Mucosa of stomach (tissue), 1 donor: Measurements from ENCODE around the gene CASKIN1.
A peak's percentile ranks its signal among the peaks of the same experiment; 100 is the strongest.

Experiments
- H3K27me3 ChIP-seq: one replicate; pipeline ENCODE4 v1.7.0; 2013; ENCODE audit warnings: mild to moderate bottlenecking, low read length; ENCODE audit not compliant: control insufficient read depth, insufficient read depth
- H3K36me3 ChIP-seq: one replicate; pipeline ENCODE4 v1.7.0; 2013; ENCODE audit warnings: low read length; ENCODE audit not compliant: control insufficient read depth, insufficient read depth
- H3K4me1 ChIP-seq: one replicate; pipeline ENCODE4 v1.7.0; 2013; ENCODE audit warnings: mild to moderate bottlenecking, low read length; ENCODE audit not compliant: control insufficient read depth, insufficient read depth
- H3K4me3 ChIP-seq: one replicate; pipeline ENCODE4 v1.7.0; 2013; ENCODE audit warnings: low read length
- H3K9ac ChIP-seq: one replicate; pipeline ENCODE4 v1.7.0; 2013; ENCODE audit warnings: mild to moderate bottlenecking, low read length, moderate library complexity
- H3K9me3 ChIP-seq: one replicate; pipeline ENCODE4 v1.7.0; 2013; ENCODE audit warnings: mild to moderate bottlenecking, low read length, moderate library complexity; ENCODE audit not compliant: control insufficient read depth
- donor health status: Pancreatic carcinoma.

The CASKIN1 gene

DNA sequence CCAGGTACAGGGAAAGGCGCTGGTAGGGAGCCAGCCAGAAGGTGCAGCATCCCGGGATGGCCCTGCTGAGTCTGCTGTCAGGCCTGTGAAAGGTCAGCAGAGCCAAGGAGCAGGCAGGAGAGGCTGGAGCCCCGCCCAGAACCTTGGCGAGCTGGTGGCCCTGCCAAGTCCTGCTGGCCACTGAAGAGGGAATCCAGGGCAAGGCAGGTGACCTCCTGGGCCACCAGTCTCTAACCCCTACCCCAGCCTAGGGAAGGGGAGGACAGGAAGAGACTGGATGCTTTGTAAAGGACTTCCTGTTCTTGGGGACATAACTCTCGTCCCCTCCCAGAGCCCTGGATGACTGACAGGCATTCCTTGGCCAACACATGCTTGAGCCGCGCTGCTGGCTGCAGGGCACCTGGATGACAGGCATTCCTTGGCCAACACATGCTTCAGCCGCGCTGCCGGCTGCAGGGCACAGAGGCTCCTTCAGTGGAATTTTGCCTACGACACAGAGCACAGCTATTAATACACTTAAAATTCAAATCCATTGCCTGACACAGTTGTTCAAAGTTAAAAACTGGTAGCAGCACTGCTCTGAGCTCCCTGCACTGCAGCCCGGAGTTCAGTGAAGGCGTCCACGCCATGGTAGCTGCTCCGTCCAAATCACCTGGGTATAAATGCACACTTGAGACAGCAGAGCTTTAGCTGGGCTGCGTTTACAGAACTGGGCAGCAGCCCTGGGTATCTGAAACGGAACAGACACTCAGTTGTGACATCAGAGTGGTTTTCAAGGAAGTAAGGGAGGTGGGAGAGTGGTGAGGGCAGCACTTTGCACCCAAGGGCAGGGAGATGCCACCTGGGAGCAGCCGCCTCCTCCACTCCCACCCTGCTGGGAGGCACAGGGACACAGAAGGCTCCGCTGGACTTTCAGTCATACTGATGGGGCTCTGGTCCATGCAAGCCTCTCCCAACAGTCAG, 16.2 kb upstream of the CASKIN1 start:
- Histone ChIP-seq H3K4me1 (peaks cover 22% of the 10 kb centered on the region), H3K9me3 (no peaks in the 10 kb centered on the region), H3K9ac (peak overlapping the region; percentile 35), H3K36me3 (peaks cover 4% of the 10 kb centered on the region), H3K4me3 (no peak overlapping the region), H3K27me3 (no peaks in the 10 kb centered on the region)

DNA sequence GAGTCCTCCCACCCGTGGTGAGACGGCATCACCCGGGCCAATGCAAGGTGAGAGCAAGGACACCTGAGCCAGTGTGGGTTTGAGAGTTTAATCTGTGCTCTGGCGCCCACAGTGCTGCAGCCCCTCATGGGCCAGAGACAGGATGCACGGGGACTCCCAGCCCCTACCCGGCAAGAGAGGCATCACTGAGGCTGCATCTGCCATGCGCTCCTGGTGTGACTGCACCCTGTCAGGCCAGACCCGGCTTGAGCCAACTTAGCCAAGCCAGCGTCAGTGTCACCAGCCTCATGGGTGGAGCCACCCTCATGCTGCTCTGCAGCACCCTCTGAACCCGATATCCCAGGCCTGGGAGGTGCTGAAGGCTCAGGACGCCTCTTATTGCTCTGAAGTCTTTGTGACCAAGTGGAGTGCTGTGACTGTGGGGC, 15.5 kb upstream of the CASKIN1 start:
- H3K4me3 ChIP-seq, result no peak overlapping the region
- no peaks in the 10 kb centered on the region for H3K9me3 ChIP-seq
- no peak overlapping the region for H3K9ac ChIP-seq
- peaks cover 22% of the 10 kb centered on the region for H3K4me1 ChIP-seq
- H3K27me3 ChIP-seq, result no peaks in the 10 kb centered on the region
- H3K36me3 ChIP-seq, result peaks cover 4% of the 10 kb centered on the region

DNA sequence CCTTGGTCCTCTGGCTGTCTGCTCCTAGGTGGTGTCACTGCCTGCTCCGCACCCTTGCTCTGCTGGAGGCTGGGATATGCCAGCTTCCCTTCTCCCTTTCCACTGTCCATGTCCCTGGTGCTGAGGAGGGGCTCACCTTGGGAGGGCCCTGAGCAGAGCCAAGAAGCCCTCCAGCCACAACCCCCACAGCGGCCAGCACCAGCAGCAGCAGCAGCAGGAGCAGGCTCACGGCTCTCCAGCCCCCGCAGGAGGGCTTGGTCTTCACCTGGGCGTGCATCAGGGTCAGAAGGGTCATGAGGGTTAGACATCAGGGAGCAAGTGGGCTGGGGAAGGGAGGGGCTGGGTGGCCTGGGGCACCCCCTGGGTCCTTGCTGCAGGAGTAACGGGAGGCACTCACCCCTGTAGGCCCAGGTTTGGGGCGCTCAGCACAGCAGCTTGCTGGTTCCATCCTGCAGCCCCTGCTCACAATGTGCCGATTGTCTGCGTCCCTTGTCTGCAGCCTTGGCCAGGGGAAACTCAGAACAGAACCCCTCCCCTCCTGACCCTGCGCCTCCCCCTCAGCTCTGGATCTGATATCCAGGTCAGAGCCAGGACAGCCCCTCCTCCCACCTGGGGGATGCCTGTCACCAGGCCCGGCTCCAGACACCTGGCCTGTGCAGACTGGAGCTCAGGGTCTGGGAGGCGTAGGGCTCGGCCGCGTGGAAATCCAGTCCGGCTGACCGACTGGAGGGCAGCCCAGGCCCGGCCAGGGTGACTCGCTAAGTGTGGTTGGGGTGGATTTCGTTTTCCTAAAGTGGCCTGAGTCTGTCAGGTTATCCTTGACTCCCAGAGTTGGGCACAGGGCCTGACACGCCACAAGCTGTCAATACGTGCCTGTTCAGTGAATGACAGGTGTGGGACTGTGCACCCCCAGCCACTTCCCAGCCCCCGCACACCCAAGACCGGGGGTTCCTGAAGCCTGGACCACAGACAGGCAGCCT, 14.3 kb upstream of the CASKIN1 start, which contains the start of gene BRICD5:
Gene BRICD5, minus strand, starts transcription at position 478 of the 980 bp plus-strand sequence. Its CDS starts 30 bp downstream, at position 448.
- Histone ChIP-seq H3K36me3 (peaks cover 4% of the 10 kb centered on the region), H3K4me1 (peaks cover 29% of the 10 kb centered on the region), H3K27me3 (no peaks in the 10 kb centered on the region), H3K9ac (no peak within 1 kb of the TSS), H3K4me3 (no peak within 1 kb of the TSS), H3K9me3 (no peaks in the 10 kb centered on the region)

DNA sequence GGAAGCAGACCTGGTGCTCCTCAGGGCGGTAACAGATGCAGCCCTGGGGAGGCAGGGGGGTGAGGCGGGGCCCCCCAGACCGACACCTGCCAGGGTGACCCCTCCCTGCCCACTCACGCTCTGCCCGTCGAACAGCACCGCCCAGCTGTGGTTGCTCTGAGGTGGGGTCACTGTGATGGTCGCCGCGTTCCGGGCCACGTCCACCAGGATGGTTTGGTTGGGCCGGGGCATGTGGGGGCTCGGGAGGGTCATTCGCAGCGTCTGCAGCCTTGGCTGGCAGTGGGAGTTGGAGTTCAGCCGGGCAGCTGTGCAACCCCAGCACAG, 13.6 kb upstream of the CASKIN1 start:
- Histone ChIP-seq H3K4me1 (peaks cover 29% of the 10 kb centered on the region), H3K27me3 (no peaks in the 10 kb centered on the region), H3K36me3 (peaks cover 4% of the 10 kb centered on the region), H3K9ac (no peak overlapping the region), H3K9me3 (no peaks in the 10 kb centered on the region), H3K4me3 (no peak overlapping the region)

DNA sequence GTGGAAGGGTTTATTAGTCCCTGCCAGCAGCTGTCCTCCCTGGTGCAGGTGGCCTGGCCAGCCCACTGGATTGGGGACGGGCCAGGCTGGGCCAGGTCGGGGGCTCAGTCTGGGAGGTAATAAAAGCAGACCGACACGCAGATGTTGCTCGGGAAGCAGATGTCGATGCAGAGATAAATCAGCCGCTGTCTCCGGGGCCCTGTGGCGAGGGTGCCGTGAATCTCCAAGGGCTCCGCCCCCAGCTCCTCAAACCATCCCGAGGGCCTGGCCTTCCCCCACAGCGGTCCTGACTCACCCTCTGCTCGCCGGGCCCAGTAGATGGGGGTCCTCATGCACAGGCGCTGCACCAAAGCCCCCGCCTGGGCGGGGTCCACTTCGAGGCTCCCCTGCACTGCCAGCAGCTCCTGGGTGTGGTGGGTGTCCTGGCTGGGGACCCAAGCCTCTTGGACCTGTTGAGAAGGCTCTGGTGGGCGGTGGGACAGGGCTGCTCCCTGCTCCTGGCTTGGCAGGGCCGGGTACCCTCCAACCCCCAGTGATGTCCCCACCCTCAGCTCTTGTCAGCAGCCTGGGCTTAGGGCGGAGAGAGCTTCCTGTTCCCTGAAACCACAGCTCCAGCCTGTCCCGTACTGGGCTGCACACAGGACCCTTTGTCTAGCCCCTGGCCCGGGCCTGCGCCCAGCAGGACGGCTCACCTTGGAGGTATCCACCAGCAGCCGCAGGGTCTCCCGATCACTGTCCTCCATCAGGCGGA, 13.0 kb upstream of the CASKIN1 start:
- Histone ChIP-seq H3K36me3 (peaks cover 4% of the 10 kb centered on the region), H3K27me3 (no peaks in the 10 kb centered on the region), H3K4me1 (peaks cover 33% of the 10 kb centered on the region), H3K9me3 (no peaks in the 10 kb centered on the region), H3K4me3 (no peak overlapping the region), H3K9ac (no peak overlapping the region)

DNA sequence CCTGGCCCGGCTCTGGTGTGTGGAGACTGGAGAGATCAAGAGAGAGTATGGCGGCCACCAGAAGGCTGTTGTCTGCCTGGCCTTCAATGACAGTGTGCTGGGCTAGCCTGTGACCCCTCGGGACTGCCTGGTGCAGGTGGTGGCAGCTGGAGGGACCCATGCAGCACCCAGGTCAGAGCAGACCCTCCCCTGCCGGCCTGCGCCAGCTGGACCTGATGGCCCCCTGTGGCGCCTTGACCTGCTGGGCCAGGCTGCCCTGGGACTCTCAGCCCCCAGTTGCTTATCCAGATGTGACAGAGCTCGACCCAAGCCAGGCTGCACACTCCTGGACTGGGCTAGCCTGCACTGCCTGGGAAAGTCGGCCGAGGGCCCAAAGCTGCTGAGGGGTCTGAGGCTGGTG, 12.4 kb upstream of the CASKIN1 start:
- peaks cover 34% of the 10 kb centered on the region for H3K4me1 ChIP-seq
- H3K4me3 ChIP-seq, result no peak overlapping the region
- no peak overlapping the region for H3K9ac ChIP-seq
- no peaks in the 10 kb centered on the region for H3K27me3 ChIP-seq
- no peaks in the 10 kb centered on the region for H3K9me3 ChIP-seq
- peaks cover 4% of the 10 kb centered on the region for H3K36me3 ChIP-seq

DNA sequence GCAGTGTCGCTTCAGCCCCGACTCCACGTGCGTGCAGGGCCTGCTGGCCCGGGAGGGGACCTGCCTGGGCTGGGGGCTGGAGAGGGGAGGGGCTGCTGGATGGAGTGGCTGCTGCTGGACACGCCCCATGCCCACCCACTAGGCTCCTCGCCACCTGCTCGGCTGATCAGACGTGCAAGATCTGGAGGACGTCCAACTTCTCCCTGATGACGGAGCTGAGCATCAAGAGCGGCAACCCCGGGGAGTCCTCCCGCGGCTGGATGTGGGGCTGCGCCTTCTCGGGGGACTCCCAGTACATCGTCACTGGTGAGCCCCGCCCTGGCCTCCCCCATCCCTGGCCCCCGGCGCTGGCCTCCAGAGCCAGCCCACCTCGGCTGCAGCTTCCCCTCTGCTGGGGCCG, 11.9 kb upstream of the CASKIN1 start:
- H3K27me3 ChIP-seq, result no peaks in the 10 kb centered on the region
- peaks cover 30% of the 10 kb centered on the region for H3K4me1 ChIP-seq
- no peak overlapping the region for H3K4me3 ChIP-seq
- peaks cover 4% of the 10 kb centered on the region for H3K36me3 ChIP-seq
- no peaks in the 10 kb centered on the region for H3K9me3 ChIP-seq
- no peak overlapping the region for H3K9ac ChIP-seq

DNA sequence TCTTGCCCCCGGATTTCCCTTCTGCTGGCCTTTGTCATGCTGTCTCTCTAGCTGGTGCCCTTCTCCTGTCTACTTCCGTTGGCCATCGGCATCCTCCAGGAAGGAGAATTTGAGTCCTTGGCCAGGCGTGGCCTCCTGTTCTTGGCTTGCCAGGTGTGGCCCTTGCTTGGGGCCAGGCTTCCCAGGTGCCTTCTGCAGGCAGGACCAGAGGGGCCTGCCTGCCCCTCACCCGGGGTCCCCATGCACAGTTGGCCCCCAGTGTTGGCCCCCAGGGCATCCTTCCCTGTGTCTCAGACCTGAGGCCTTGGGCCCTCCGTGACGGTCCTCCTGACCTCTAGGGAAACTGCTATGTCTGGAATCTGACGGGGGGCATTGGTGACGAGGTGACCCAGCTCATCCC, 11.5 kb upstream of the CASKIN1 start:
- H3K36me3 ChIP-seq, result peaks cover 4% of the 10 kb centered on the region
- H3K9me3 ChIP-seq, result no peaks in the 10 kb centered on the region
- H3K9ac ChIP-seq, result no peak overlapping the region
- H3K4me3 ChIP-seq, result no peak overlapping the region
- peaks cover 25% of the 10 kb centered on the region for H3K4me1 ChIP-seq
- H3K27me3 ChIP-seq, result no peaks in the 10 kb centered on the region

DNA sequence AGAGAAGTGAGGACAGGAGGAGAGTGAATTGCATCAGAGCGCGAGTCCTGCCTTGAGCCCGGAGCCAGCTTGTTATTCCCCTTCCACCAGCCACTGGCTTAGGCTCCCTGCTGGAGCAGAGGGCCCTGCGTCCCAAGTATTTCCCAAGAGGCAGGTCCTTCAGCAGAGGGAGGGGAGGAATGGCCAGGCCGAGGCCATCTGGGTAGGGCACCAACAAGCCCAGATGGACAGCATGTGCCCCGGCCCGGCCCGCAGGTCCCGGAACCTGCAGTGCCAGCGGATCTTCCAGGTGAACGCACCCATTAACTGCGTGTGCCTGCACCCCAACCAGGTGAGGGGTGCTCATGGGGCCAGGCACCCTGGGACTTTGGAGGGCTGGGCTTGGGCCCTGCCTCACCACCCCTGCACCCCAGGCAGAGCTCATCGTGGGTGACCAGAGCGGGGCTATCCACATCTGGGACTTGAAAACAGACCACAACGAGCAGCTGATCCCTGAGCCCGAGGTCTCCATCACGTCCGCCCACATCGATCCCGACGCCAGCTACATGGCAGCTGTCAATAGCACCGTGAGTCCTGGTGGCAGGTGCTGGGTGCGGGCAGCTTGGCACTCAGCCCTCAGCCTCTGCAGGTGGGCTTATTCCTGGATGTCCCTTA, 10.5 kb upstream of the CASKIN1 start:
- Histone ChIP-seq H3K27me3 (no peaks in the 10 kb centered on the region), H3K9me3 (no peaks in the 10 kb centered on the region), H3K36me3 (peaks cover 4% of the 10 kb centered on the region), H3K4me1 (peaks cover 16% of the 10 kb centered on the region), H3K9ac (peak overlapping the region; percentile 89), H3K4me3 (no peak overlapping the region)

DNA sequence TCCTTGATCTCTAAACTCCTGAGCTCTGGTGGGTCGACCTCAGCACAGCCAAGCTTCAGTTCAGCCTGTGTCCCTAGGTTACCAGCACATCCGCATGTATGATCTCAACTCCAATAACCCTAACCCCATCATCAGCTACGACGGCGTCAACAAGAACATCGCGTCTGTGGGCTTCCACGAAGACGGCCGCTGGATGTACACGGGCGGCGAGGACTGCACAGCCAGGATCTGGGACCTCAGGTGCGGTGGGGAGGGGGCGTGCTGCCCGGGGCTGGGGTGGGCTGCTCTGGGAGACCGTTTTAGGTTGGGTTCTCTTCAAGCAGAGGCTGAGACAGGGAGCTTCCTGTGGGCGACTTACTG, 10.0 kb upstream of the CASKIN1 start:
- peak overlapping the region; percentile 89 for H3K9ac ChIP-seq
- H3K27me3 ChIP-seq, result no peaks in the 10 kb centered on the region
- peaks cover 4% of the 10 kb centered on the region for H3K36me3 ChIP-seq
- peak overlapping the region; percentile 87 for H3K4me3 ChIP-seq
- peaks cover 13% of the 10 kb centered on the region for H3K4me1 ChIP-seq
- H3K9me3 ChIP-seq, result no peaks in the 10 kb centered on the region

DNA sequence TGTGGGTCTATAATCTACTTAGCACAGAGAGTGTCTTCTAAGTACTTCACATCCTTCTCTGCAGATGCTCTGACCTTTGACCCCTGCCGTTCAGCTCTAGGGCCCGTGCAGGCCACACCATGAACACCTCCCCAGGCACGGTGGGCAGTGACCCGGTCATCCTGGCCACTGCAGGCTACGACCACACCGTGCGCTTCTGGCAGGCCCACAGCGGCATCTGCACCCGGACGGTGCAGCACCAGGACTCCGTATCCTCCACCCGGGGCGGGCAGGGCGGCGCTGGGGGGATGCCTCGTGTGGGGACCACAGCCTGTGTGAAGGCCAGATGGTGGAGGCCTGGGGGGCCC, 9.5 kb upstream of the CASKIN1 start:
- no peaks in the 10 kb centered on the region for H3K9me3 ChIP-seq
- H3K27me3 ChIP-seq, result no peaks in the 10 kb centered on the region
- peak overlapping the region; percentile 87 for H3K4me3 ChIP-seq
- H3K36me3 ChIP-seq, result peaks cover 4% of the 10 kb centered on the region
- H3K9ac ChIP-seq, result peak overlapping the region; percentile 89
- peaks cover 13% of the 10 kb centered on the region for H3K4me1 ChIP-seq
